Type B pancreatic cell (in vitro differentiated cells): ENCODE data around the gene FAM184B. TPM values are rescaled to one million over a fixed set of nuclear protein-coding genes. Genes with fewer than 3 reads are reported as not detected.

Experiments
- DNase-seq: peaks from one replicate; pipeline ENCODE4 v3.0.0; 2021; ENCODE audit warnings: mixed read lengths; ENCODE audit not compliant: unreplicated experiment; ENCODE audit errors: extremely low spot score
- H3K27ac Mint-ChIP-seq: 2 replicates; pipeline ENCODE4 v1.8.0; 2021; ENCODE audit warnings: mild to moderate bottlenecking, mixed read lengths
- H3K27me3 Mint-ChIP-seq: 2 replicates; pipeline ENCODE4 v1.8.0; 2021; ENCODE audit warnings: mixed read lengths
- H3K36me3 Mint-ChIP-seq: 2 replicates; pipeline ENCODE4 v1.8.0; 2021; ENCODE audit warnings: mixed read lengths
- H3K4me1 Mint-ChIP-seq: one replicate; pipeline ENCODE4 v1.8.0; 2021; ENCODE audit warnings: mixed read lengths; ENCODE audit not compliant: unreplicated experiment
- H3K4me3 Mint-ChIP-seq: 2 replicates; pipeline ENCODE4 v1.8.0; 2021; ENCODE audit warnings: mild to moderate bottlenecking, mixed read lengths
- H3K9me3 Mint-ChIP-seq: 2 replicates; pipeline ENCODE4 v1.8.0; 2021; ENCODE audit warnings: mixed read lengths
- CTCF ChIP-seq: fragments of 200-600 bp; sonication (generic); conservative IDR thresholded peaks from 2 replicates; pipeline ENCODE4 v1.5.0; 2021; ENCODE audit warnings: antibody characterized with exemption, mild to moderate bottlenecking
- total RNA-seq: library from RNA; stranded (reverse); gene quantifications from 2 replicates; pipeline ENCODE4 v1.2.1, GENCODE V29; 2021; ENCODE audit warnings: low replicate concordance

The FAM184B gene
- total RNA-seq, 1 donor from 2014 or later: 0.12 TPM

- TF ChIP-seq CTCF: no peak
- no peak overlapping the region for H3K27ac Mint-ChIP-seq
- peaks cover 9% of the 10 kb centered on the region for H3K4me1 Mint-ChIP-seq
- no peaks in the 10 kb centered on the region for H3K9me3 Mint-ChIP-seq
- H3K27me3 Mint-ChIP-seq: no peaks in the 10 kb centered on the region
- DNase-seq: no peak
- H3K4me3 Mint-ChIP-seq: no peak overlapping the region
- no peaks in the 10 kb centered on the region for H3K36me3 Mint-ChIP-seq
Observed at GRCh38 chr4:17771284-17771908, 10.0 kb downstream of the FAM184B start.

GRCh38 chr4:17770845-17771244 lies 10.6 kb downstream of the FAM184B start:
- H3K9me3 Mint-ChIP-seq: peaks cover under 1% of the 10 kb centered on the region
- H3K36me3 Mint-ChIP-seq: no peaks in the 10 kb centered on the region
- H3K4me3 Mint-ChIP-seq: no peak overlapping the region
- no peak for TF ChIP-seq CTCF
- no peak for DNase-seq
- peaks cover 9% of the 10 kb centered on the region for H3K4me1 Mint-ChIP-seq
- no peak overlapping the region for H3K27ac Mint-ChIP-seq
- H3K27me3 Mint-ChIP-seq: no peaks in the 10 kb centered on the region

GRCh38 chr4:17769406-17770174 lies 11.8 kb downstream of the FAM184B start:
- H3K36me3 Mint-ChIP-seq: no peaks in the 10 kb centered on the region
- no peak for TF ChIP-seq CTCF
- H3K4me3 Mint-ChIP-seq: no peak overlapping the region
- no peaks in the 10 kb centered on the region for H3K27me3 Mint-ChIP-seq
- H3K27ac Mint-ChIP-seq: no peak overlapping the region
- no peak for DNase-seq
- H3K9me3 Mint-ChIP-seq: peaks cover 5% of the 10 kb centered on the region
- H3K4me1 Mint-ChIP-seq: peaks cover 9% of the 10 kb centered on the region

- Mint-ChIP-seq H3K27ac (no peak overlapping the region), H3K27me3 (peaks cover 1% of the 10 kb centered on the region), H3K9me3 (peaks cover 5% of the 10 kb centered on the region), H3K36me3 (no peaks in the 10 kb centered on the region), H3K4me3 (no peak overlapping the region), H3K4me1 (no peaks in the 10 kb centered on the region)
- TF ChIP-seq CTCF: no peak
- no peak for DNase-seq
Observed at GRCh38 chr4:17766826-17767458, 14.5 kb downstream of the FAM184B start.

- no peak for DNase-seq
- H3K4me1 Mint-ChIP-seq: no peaks in the 10 kb centered on the region
- peaks cover 5% of the 10 kb centered on the region for H3K9me3 Mint-ChIP-seq
Observed at GRCh38 chr4:17765514-17766286, 15.7 kb downstream of the FAM184B start.

More at GRCh38 chr4:17765514-17766286, 15.7 kb downstream of the FAM184B start:
- no peak for TF ChIP-seq CTCF
- no peak overlapping the region for H3K4me3 Mint-ChIP-seq
- no peak overlapping the region for H3K27ac Mint-ChIP-seq
- peaks cover 4% of the 10 kb centered on the region for H3K27me3 Mint-ChIP-seq
- H3K36me3 Mint-ChIP-seq: no peaks in the 10 kb centered on the region
